Measurements from ENCODE around the gene SYCP2L. TPM values are rescaled to one million over a fixed set of nuclear protein-coding genes. Genes with fewer than 3 reads are reported as not detected.
"Not testable (repeated sequence)": the region's sequence is repeated elsewhere in the genome, so short reads cannot be mapped to it uniquely, and the experiment has no call there.

Gene SYCP2L
- total RNA-seq, 2 experiments from 2014 or later, result 0.32 TPM; not detected in 1

DNA sequence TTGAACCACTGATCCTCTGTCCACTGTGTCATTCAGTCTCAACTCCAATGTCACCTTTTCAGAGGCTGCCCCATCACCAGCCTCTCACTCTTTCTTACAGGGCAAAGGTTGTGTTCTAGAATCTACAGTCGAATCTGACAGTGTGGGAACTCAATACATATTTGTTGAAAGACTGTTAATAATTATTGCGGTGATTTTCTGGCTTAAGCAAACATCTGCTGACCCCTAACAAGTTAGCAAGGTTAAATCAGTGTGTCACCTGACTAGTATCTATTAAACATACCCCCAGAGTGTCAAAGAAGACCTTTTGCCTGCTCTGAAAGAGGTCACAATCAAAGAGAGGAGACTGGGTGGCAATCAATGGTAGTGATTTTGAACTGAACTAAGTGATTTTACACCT is 115.3 kb downstream of the SYCP2L start:
- Mint-ChIP-seq H3K4me3 (no peak overlapping the region), H3K27me3 (peaks cover 10% of the 10 kb centered on the region), H3K9me3 (no peaks in the 10 kb centered on the region), H3K4me1 (ENCODE audit: low read depth) (no peaks in the 10 kb centered on the region), H3K27ac (no peak overlapping the region), H3K36me3 (ENCODE audit: low read depth) (no peaks in the 10 kb centered on the region)
- ChIA-PET POLR2A (no interaction called here), CTCF (interaction anchor here (1.1 kb wide), 1 partner anchor 14 kb away, joined by 4 read pairs; no protein-coding TSS in a partner anchor)
- no peak for DNase-seq
- intact Hi-C loops (cut with micrococcal nuclease), result no loop called here
- TF ChIP-seq, protein P1, sequence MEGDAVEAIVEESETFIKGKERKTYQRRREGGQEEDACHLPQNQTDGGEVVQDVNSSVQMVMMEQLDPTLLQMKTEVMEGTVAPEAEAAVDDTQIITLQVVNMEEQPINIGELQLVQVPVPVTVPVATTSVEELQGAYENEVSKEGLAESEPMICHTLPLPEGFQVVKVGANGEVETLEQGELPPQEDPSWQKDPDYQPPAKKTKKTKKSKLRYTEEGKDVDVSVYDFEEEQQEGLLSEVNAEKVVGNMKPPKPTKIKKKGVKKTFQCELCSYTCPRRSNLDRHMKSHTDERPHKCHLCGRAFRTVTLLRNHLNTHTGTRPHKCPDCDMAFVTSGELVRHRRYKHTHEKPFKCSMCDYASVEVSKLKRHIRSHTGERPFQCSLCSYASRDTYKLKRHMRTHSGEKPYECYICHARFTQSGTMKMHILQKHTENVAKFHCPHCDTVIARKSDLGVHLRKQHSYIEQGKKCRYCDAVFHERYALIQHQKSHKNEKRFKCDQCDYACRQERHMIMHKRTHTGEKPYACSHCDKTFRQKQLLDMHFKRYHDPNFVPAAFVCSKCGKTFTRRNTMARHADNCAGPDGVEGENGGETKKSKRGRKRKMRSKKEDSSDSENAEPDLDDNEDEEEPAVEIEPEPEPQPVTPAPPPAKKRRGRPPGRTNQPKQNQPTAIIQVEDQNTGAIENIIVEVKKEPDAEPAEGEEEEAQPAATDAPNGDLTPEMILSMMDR (IDR thresholded peaks at IDR 0.05), result no peak
- ATAC-seq, result no peak

- intact Hi-C loops (cut with micrococcal nuclease); H3K4me1 Mint-ChIP-seq (ENCODE audit: low read depth); ATAC-seq; POLR2A ChIA-PET; H3K4me3 Mint-ChIP-seq; H3K27ac Mint-ChIP-seq; DNase-seq; H3K9me3 Mint-ChIP-seq; H3K36me3 Mint-ChIP-seq (ENCODE audit: low read depth); CTCF ChIA-PET: not testable (repeated sequence)
- H3K27me3 Mint-ChIP-seq, result peaks cover 10% of the 10 kb centered on the region
Observed at GRCh38 chr6:11003297-11003696, 116.4 kb downstream of the SYCP2L start.

DNA sequence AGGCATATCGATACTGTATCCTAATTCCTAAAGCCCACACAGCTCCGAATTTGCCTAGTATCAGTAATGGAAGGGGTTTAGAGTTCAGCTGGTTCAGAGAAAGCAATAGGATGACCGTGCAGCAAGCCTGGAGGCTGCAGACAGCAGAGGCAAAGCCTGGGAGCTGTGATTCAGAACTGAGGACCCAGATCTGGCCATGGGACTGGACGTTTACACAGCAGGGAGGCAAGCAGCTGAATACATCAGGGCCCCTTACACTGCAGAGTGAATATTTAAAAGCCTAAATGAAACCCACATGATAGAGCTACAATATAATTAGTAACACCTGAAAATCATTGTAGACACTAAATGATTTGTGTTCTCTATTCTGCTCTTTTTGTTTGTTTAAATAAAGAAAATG is 119.2 kb downstream of the SYCP2L start:
- POLR2A ChIA-PET, result no interaction called here
- Mint-ChIP-seq H3K36me3 (ENCODE audit: low read depth) (no peaks in the 10 kb centered on the region), H3K9me3 (no peaks in the 10 kb centered on the region), H3K4me1 (ENCODE audit: low read depth) (no peaks in the 10 kb centered on the region), H3K4me3 (no peak overlapping the region), H3K27me3 (peaks cover 15% of the 10 kb centered on the region), H3K27ac (no peak overlapping the region)
- CTCF ChIA-PET, result interaction anchor here (0.8 to 1.2 kb wide), 2 partner anchors 26 to 63 kb away, joined by 4 to 5 read pairs; no protein-coding TSS in a partner anchor
- TF ChIP-seq, protein P1 (IDR thresholded peaks at IDR 0.05), result no peak
- intact Hi-C loops (cut with micrococcal nuclease), result no loop called here
- ATAC-seq, result no peak
- DNase-seq, result no peak

GRCh38 chr6:11007715-11008608 is 121.1 kb downstream of the SYCP2L start:
- CTCF ChIA-PET, result interaction anchor here (0.7 to 1.4 kb wide), 2 partner anchors 53 to 61 kb away, joined by 3 to 4 read pairs; no protein-coding TSS in a partner anchor
- DNase-seq, result no peak
- TF ChIP-seq, protein P1 (IDR thresholded peaks at IDR 0.05), result no peak
- POLR2A ChIA-PET, result no interaction called here
- Mint-ChIP-seq H3K27ac (no peak overlapping the region), H3K4me1 (ENCODE audit: low read depth) (no peaks in the 10 kb centered on the region), H3K9me3 (no peaks in the 10 kb centered on the region), H3K36me3 (ENCODE audit: low read depth) (no peaks in the 10 kb centered on the region), H3K4me3 (no peak overlapping the region), H3K27me3 (peaks cover 11% of the 10 kb centered on the region)
- intact Hi-C loops (cut with micrococcal nuclease), result no loop called here
- no peak for ATAC-seq

- Mint-ChIP-seq H3K27ac (no peak overlapping the region), H3K9me3 (no peaks in the 10 kb centered on the region), H3K4me1 (ENCODE audit: low read depth) (no peaks in the 10 kb centered on the region), H3K4me3 (no peak overlapping the region), H3K27me3 (peaks cover 6% of the 10 kb centered on the region), H3K36me3 (ENCODE audit: low read depth) (no peaks in the 10 kb centered on the region)
- ChIA-PET POLR2A (no interaction called here), CTCF (interaction anchor here (1.4 kb wide), 1 partner anchor 54 kb away, joined by 4 read pairs; no protein-coding TSS in a partner anchor)
- no peak for ATAC-seq
- intact Hi-C loops (cut with micrococcal nuclease), result no loop called here
- no peak for DNase-seq
- TF ChIP-seq, protein P1 (IDR thresholded peaks at IDR 0.05), result no peak
Observed at GRCh38 chr6:11008821-11009220, 122.0 kb downstream of the SYCP2L start.

Measured in activated CD8-positive, alpha-beta T cell treated with anti-CD3 and anti-CD28 coated beads for 36 hours (primary cell).